Smooth muscle cell (in vitro differentiated cells): ENCODE measurements around the gene DNER. TPM values are rescaled to one million over a fixed set of nuclear protein-coding genes. Genes with fewer than 3 reads are reported as not detected.

ENCODE experiments used
- DNase-seq: peaks from one replicate; lab custom pipeline; 2025; ENCODE audit not compliant: unreplicated experiment; lab: John Stamatoyannopoulos, UW
- H2AFZ ChIP-seq: fragments of 200-600 bp; sonication (generic); 2 replicates; pipeline ENCODE4 v1.6.0; 2016; ENCODE audit warnings: antibody characterized with exemption, low read depth, mild to moderate bottlenecking
- H3F3A ChIP-seq: fragments of 200-600 bp; sonication (generic); 2 replicates; pipeline ENCODE4 v1.6.0; 2017; ENCODE audit warnings: antibody characterized with exemption, low read depth
- H3K27ac ChIP-seq: fragments of 200-600 bp; sonication (generic); 2 replicates; pipeline ENCODE4 v1.5.1; 2016; ENCODE audit warnings: low read depth, mild to moderate bottlenecking
- H3K27me3 ChIP-seq: fragments of 200-600 bp; sonication (generic); 2 replicates; pipeline ENCODE4 v1.6.1; 2016; ENCODE audit warnings: low read depth, mild to moderate bottlenecking
- H3K36me3 ChIP-seq: fragments of 200-600 bp; sonication (generic); 2 replicates; pipeline ENCODE4 v1.5.1; 2016; ENCODE audit warnings: low read depth
- H3K4me1 ChIP-seq: fragments of 200-600 bp; sonication (generic); 2 replicates; pipeline ENCODE4 v1.5.1; 2016; ENCODE audit warnings: low read depth
- H3K4me2 ChIP-seq: fragments of 200-600 bp; sonication (generic); 2 replicates; pipeline ENCODE4 v1.6.0; 2016; ENCODE audit warnings: mild to moderate bottlenecking
- H3K4me3 ChIP-seq: fragments of 200-600 bp; sonication (generic); 2 replicates; pipeline ENCODE4 v1.5.1; 2016; ENCODE audit warnings: mild to moderate bottlenecking
- H3K79me2 ChIP-seq: fragments of 200-600 bp; sonication (generic); 2 replicates; pipeline ENCODE4 v1.6.0; 2016; ENCODE audit warnings: low read depth, mild to moderate bottlenecking
- H3K9ac ChIP-seq: fragments of 200-600 bp; sonication (generic); 2 replicates; pipeline ENCODE4 v1.6.0; 2016; ENCODE audit warnings: low read depth
- H3K9me3 ChIP-seq: fragments of 200-600 bp; sonication (generic); replicated peaks from 2 replicates; pipeline ENCODE4 v1.5.1; 2016; ENCODE audit warnings: low read depth
- H4K20me1 ChIP-seq: fragments of 200-600 bp; sonication (generic); 2 replicates; pipeline ENCODE4 v1.6.0; 2016; ENCODE audit warnings: low read depth
- CTCF ChIP-seq: fragments of 200-600 bp; sonication (generic); IDR thresholded peaks from 2 replicates; pipeline ENCODE4 v1.5.1; 2017; ENCODE audit warnings: borderline replicate concordance, mild to moderate bottlenecking, antibody characterized with exemption; ENCODE audit not compliant: insufficient read depth, poor library complexity, severe bottlenecking
- WGBS: methylation state at CpG from one replicate; pipeline ENCODE4 v1.1.7; 2016; ENCODE audit warnings: low lambda C conversion rate; 5-methylcytosine and 5-hydroxymethylcytosine counted together
- polyA plus RNA-seq: library from polyadenylated mRNA; unstranded; fragments of >200 nt; fragmentation: Nextera tagmentation; extraction: Ambion mirVana; gene quantifications from 2 replicates; pipeline ENCODE4 v1.2.1, GENCODE V29; 2016
- total RNA-seq: library from RNA; depleted of rRNA; stranded (reverse); fragments of >200 nt; gene quantifications from 2 replicates; pipeline ENCODE4 v1.2.3, GENCODE V29; 2014

DNER gene
- total and polyA plus RNA-seq, 2 experiments from 2014 or later: 0.31 to 0.61 TPM

GRCh38 chr2:229732897-229733296, 18.5 kb upstream of the DNER start:
- DNase-seq: no peak
- H4K20me1 ChIP-seq: no peaks in the 10 kb centered on the region
- no peak overlapping the region for H3K4me2 ChIP-seq
- no peaks in the 10 kb centered on the region for H3K36me3 ChIP-seq
- peaks cover 9% of the 10 kb centered on the region for H3K9me3 ChIP-seq
- H3K27me3 ChIP-seq: no peaks in the 10 kb centered on the region
- H3K4me1 ChIP-seq: no peaks in the 10 kb centered on the region
- WGBS: 99% methylated on average over 4 of the region's 6 CpGs
- H3K27ac ChIP-seq: no peak overlapping the region
- no peaks in the 10 kb centered on the region for H3K79me2 ChIP-seq
- no peak overlapping the region for H2AFZ ChIP-seq
- H3F3A ChIP-seq: no peaks in the 10 kb centered on the region
- H3K9ac ChIP-seq: no peak overlapping the region
- no peak overlapping the region for H3K4me3 ChIP-seq
- no peak for TF ChIP-seq CTCF

- H3K9me3 ChIP-seq: peaks cover under 1% of the 10 kb centered on the region
- DNase-seq: no peak
- no peak for TF ChIP-seq CTCF
- H3K9ac ChIP-seq: no peak overlapping the region
- no peaks in the 10 kb centered on the region for H3K36me3 ChIP-seq
- H3K4me3 ChIP-seq: no peak overlapping the region
- no peak overlapping the region for H3K4me2 ChIP-seq
- no peaks in the 10 kb centered on the region for H3K79me2 ChIP-seq
- no peaks in the 10 kb centered on the region for H4K20me1 ChIP-seq
- 45% methylated on average over 4 of the region's 4 CpGs for WGBS
- H3K4me1 ChIP-seq: no peaks in the 10 kb centered on the region
- no peak overlapping the region for H3K27ac ChIP-seq
- H3K27me3 ChIP-seq: no peaks in the 10 kb centered on the region
- H2AFZ ChIP-seq: no peak overlapping the region
- no peaks in the 10 kb centered on the region for H3F3A ChIP-seq
Measured at GRCh38 chr2:229731916-229732315, 17.6 kb upstream of the DNER start.

GRCh38 chr2:229731363-229731762, 17.0 kb upstream of the DNER start:
- 94% methylated on average over 5 of the region's 5 CpGs for WGBS

More at GRCh38 chr2:229731363-229731762, 17.0 kb upstream of the DNER start:
- Histone ChIP-seq H3K27ac (no peak overlapping the region), H3K9me3 (no peaks in the 10 kb centered on the region), H3K4me1 (no peaks in the 10 kb centered on the region), H3K36me3 (no peaks in the 10 kb centered on the region), H3K79me2 (no peaks in the 10 kb centered on the region), H3F3A (no peaks in the 10 kb centered on the region), H3K4me2 (no peak overlapping the region), H2AFZ (no peak overlapping the region), H3K27me3 (no peaks in the 10 kb centered on the region), H3K9ac (no peak overlapping the region), H4K20me1 (no peaks in the 10 kb centered on the region), H3K4me3 (no peak overlapping the region)
- TF ChIP-seq CTCF: no peak
- no peak for DNase-seq
